HK-2 (cell line): Measurements from ENCODE around the gene VWA5B1.

Experiments used
- DNase-seq: peaks from one replicate; pipeline ENCODE4 v3.0.0-alpha.2; 2018; ENCODE audit not compliant: unreplicated experiment

The VWA5B1 gene

GRCh38 chr1:20348326-20348915 is 57.7 kb downstream of the VWA5B1 start:
- no peak for DNase-seq

- no peak for DNase-seq
Measured at GRCh38 chr1:20349561-20349960, 58.9 kb downstream of the VWA5B1 start.

DNA sequence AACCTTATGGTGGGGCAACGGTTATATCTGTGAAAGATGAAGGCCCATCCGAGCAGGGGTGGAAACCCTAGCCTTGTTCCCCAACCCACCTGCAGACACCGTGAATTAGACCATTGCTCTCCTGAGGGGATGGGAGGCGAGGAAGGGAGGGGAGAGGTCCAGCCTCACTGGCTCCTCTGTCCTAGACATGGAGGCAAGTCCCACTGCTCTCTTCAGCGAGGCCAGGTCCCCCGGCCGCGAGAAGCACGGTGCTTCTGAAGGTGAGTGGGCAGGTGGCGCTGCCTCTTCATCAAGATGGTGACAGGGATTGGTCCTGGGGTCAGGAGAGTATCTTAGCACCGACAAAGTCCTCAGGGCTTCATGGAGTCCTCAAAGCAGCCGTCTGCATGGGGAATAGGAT is 59.3 kb downstream of the VWA5B1 start:
- DNase-seq = no peak

- DNase-seq = no peak
Measured at GRCh38 chr1:20350421-20350820, 59.7 kb downstream of the VWA5B1 start.

DNA sequence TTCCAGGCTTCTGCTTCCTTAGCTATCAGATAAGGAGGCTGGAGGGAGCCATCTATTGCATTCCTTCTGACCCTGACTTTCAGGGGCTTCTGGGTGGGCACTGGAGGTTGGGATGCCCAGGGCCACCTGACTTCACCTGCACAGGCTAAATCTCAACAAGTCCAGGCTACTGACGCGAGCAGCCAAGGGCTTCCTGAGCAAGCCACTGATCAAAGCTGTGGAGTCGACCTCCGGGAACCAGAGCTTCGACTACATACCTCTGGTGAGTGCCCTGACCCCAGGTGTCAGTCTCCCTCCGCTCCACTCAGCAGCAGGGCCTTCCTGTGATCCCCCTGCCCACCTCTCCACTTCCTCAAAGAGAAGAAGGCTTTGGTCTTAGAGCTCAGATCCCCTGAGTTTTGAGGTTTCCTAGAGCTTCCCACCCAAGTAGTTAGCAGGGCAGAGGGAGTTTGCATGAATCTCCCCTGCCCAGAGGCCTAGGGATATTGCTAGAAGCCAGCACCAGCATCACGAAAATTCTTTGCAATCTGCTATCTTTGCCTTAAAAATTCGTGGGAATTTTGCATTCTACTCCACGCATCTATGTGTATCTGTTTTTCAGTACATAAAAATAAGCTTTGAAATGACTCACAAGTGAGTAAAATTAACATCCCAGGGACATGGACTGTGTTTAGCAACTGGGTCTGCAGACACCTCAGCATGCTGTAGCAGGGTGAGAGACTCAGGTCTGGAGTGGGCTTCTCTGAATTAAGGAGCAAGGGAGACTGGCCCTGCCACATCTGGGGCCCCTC is 61.4 kb downstream of the VWA5B1 start:
- DNase-seq = no peak

- DNase-seq = no peak
Measured at GRCh38 chr1:20353836-20354235, 63.2 kb downstream of the VWA5B1 start.

DNA sequence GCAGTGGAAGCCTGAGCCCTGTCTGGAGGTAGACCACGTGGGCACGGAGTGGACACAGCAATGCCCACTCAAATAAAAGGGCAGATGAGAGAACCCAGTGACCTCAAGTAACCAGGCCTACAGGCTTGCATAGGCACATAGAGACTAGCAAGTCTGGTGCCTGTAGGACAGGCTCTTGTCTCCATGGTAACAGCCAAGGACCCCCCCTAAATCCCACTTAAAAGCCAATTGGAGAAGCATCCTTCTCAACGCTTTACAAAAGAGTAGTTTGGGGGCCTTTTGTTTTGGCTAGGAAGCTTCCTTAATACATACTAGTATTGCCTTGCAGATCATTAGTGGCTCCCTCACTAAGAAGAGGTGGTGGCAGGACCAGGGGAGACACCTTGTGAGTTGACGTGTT is 63.9 kb downstream of the VWA5B1 start:
- DNase-seq = no peak

- no peak for DNase-seq
Measured at GRCh38 chr1:20355101-20355827, 64.6 kb downstream of the VWA5B1 start.

DNA sequence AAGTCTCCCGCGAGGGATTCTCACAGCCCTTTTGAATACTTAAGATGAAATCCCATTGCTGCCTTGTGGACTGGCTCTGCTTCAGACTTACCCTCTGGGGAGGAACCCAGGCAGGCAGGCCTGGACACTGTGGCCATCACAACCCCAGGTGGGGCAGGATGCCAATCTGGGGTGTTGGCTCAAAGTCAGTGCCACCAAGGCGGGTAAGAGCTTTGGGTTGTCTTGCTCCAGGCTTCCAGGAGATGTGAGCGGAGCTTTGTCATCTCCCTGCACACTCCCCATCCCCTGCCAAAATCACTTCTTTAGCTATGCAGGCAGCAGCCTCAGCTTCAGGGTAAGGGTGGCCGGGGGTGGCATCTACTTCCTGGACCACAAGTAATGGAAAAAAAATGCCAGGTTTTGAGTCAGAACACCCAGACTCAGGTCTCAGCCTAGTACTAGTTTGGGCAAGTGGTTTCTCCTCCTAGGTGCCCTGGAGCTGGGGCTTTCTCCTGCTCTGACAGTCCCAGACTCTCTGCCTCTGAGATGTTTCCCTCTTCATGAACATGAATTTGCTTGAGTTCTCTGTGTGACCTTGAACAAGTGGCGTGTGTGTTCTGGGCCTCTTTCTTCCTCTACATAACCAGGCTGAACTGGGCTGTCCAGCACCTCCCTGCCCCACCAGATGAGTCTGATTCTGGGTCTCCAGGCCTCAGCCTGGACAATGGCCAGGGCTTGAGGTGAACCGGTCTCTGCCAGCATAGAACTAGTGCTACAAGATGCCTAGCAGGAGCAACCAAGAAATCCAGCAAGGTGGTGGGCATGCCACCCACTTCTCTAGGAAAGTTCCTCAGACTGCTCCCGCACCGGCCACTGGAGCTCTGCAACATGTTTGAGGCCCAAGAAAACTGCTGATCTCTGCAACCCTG is 65.4 kb downstream of the VWA5B1 start:
- no peak for DNase-seq

DNA sequence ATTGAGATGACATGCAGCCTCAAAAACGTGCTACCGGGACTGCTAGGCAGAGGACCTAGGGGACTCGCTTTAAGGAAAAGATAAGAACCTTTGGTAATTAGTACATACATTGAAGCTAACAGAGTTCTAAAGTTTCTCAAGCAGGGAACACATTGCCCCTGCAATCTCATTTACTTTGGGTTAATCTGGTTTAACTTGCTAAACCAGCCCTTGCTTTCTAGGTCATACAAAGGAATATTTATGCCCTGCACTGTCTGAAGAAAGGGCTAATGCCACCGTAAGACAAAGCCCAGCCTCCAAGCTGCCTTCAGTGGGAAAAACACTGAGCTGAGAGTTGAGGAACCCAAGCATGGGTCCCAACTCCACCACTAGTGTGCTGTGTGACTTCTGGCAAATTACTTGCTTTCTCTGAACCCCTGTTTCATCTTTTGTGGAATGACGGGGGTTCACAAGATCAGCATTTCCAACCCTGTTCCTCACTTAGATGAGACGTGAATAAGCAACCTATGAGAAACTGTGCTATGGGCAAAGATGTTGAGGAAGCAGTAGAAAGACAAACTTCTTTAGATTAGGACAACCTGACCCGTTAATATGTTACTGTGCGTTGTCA is 66.3 kb downstream of the VWA5B1 start:
- DNase-seq = no peak

DNA sequence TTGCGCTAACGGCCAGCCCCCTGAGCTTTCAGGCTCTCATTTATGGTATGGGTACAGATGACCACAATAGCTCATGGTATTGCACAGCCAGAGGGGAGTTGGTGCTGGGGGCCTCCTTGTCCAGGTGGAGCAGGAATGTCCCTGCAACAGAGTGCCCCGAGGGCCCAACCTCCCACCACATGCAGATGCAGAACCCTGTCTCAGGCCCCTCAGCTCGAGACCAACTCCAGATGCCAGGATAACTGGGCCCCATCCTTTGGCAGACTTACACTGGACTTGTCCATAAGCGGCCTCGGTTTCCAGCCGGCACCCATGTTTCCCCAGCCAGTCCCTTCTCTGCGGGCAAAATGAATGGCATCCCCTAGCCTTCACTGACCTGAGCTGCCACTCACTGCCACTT is 67.1 kb downstream of the VWA5B1 start:
- no peak for DNase-seq

DNA sequence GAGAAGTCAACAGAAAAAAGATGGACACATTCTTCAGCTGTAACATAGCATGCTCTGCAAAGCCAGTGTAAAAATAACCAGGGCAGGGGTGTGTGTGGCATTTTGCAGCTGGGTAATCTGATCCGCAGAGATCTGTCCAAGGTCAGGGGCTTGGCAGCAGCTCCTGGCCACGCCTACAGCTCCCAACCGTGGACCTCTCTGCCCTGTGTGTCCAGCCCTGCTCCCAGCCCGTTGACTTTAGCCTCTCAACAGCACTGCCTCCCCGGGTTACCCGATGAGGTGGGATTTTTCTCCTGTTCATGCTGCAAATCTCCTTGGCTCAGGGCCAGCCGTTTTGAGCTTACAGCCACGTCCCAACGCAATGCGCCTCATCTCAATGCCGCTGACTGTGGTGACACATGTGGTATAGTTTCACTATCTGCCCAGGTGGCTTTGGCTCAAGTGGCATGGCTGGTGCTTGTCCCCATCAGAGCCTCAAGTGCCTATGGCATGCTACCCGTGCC is 68.1 kb downstream of the VWA5B1 start:
- DNase-seq = no peak

DNA sequence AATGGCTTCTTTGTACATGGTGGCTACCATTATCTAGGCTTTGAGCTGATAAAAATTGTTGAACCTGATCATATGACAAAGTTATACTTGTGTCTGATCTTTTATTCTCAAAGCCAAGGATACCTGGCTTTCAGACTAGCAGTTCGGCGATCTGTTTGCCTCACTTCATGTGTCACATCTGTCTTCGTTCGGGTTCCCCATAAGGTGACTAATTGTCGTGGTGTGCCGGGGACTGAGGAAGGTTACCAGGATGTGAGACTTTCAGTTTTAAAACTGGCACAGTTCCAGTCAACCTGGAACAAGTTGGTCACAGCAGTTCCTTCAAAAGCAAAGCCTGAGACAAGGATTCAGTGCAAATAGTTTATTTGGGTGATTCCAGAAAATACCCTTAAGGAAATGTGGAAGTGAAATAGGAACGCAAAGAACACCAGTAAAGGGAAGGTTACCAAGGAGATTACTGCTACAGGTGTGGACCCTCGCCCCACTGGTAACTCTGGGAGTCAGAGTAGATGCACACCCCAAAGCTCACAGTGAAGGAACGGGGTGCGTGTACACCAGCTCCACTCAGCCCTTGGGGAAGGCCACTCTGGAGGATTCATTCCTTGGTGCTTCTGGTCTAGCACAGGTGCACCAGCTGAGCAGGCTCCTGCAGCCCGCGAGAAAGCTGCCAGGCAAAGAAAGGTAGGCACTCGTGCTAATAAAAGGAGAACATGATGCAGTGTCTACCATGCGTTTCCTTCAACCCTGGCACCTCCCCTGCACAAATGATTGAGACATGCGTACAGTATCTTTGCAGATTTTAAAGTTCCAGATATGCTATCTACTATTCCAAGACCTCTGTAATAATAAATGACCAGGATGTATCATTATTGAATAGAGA is 69.0 kb downstream of the VWA5B1 start:
- DNase-seq = no peak

DNA sequence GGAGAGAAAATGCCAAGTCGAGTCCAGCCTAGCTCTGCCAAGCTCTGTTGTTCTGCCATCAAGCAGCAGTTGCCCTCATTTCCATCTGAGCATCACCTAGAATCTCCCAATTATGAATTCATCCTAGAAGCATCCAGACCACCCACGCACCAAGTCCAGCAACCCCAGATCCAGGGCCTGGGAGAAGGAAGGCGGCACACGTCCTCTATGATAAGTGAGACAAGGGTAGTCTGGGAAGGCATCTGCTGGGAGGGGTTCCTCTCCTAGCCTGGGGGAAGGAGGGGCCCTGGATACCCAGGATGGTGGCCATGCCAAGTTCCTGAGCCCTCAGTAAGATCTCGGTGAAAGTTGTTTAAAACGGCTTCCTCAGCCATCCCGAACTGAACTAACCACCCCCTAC is 70.7 kb downstream of the VWA5B1 start:
- DNase-seq = no peak

DNA sequence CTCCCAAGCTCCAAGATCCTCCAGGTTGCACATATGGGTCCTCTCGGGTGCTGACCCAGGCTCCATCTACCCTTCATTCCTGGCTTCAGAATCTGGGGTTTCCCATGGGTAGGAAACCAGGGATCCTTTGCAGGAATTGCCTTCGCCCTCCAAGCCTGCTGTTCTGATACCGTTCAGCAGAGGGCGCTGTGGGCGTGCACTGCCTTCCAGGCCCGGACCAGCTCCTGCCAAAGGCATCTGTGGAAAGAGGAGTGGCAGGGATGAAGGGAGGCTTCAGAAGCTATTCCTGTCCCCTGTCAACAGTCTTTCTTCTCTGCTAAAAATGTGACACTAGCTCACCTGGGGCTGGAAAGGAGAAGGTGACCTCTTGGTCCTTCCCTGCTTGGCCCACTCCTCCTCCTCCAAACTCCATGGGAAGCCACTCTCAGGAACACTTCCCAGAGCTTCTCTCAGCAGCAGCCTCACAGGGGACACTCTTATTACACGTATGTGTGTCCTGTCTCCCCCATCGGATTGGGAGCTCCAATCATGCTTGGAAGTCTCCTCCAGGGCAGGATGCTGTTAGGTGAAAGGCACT is 71.2 kb downstream of the VWA5B1 start:
- DNase-seq = peak; percentile 65

DNA sequence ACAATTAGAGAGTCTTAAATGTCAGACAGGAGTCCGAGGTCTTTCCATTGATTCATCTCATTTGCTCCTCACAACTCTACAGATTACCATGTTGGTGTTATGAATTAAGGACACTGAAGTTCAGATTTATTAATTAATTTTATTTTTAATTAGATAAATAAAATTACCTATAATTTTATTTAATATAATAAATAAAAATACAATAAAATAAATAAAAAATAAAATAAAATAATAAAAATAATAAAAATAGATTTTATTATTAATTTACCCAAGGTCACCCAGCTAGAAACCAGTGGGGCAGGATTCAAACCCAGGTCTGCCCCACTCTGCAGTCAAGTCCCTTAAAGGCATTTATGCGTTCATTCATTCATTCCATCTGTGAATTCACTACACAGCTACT is 72.2 kb downstream of the VWA5B1 start:
- no peak for DNase-seq

DNA sequence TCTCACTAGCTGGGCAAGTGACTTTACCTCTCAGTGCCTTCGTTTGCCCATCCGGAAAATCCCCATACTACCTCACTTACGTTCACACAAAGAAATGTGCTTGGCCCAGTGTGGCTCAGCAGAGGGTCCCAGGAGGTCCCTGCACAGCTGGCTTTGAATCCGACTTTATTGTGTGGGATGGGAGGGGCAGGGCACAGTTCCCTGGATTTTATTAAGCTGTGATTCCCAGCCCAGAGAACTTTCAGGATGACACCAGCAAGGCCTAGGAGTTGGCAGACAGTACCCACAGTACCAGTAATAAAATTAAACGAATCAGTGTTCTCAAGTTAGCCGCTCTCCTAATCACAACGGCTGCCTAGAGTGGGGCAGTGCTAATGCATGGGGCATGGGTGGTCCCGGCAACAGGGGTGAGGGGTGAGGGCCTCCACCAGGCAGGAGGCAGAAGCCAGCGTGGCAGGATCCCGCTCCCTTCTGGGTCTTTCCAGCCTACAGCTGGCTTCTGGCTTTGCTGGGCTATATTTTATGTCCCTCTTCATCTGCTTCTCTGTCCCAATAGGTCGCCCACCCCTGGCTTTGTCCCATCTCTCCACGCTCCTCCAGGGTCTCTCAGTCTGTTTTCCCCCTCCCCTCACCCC is 74.9 kb downstream of the VWA5B1 start:
- no peak for DNase-seq

GRCh38 chr1:20366056-20366462 is 75.4 kb downstream of the VWA5B1 start:
- no peak for DNase-seq

DNA sequence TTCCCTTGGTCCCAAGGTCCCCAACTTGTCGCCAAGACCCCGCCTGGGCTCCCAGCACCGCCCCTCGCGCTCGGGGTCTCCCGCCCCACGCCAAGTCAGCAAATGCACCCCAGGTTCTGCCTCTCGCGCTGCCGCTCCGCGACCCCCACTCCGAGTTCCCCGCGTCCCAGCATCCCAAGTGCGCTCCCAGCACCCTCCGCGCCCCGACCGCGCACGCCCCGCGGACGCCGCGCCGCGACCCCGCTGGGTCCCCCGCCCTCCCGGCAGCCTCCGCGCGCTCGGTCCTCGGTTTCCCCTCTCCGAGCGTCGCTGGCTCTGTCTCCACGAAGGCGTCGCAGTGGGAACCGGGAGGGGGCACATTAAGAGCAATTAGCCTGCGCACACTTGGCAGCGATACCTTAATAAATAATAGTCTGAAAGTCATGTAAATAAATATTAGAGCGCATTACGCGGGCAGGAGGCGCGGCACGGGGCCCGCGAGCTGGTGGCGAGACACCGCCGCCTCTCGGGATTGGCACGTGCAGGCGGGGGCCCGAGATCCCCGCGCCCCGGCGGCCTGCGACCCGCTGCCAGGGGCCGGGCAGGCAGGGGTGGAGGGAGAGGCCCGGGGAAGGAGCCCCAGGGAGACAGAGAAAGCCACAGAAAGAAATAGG is 75.9 kb downstream of the VWA5B1 start:
- DNase-seq = no peak
